Measurements from ENCODE around the gene PLCE1.

GRCh38 chr10:93951905-93952304, 41.8 kb upstream of the PLCE1 start:
- TF ChIP-seq CTCF (conservative IDR thresholded peaks at IDR 0.05): no peak
- no peak for TF ChIP-seq ZFX (IDR thresholded peaks at IDR 0.05)

Measured in C4-2B (cell line).